Esophagus muscularis mucosa (tissue), 4 donors: ENCODE data around the gene PTPRZ1. TPM values are rescaled to one million over a fixed set of nuclear protein-coding genes. Genes with fewer than 3 reads are reported as not detected.

Experiments used
- DNase-seq: peaks from one replicate; pipeline ENCODE4 v3.0.0-alpha.2; 2017; ENCODE audit errors: extremely low spot score
- H3K27ac ChIP-seq, 4 donors: fragments of 200-600 bp; sonication (generic); replicated peaks in 1 of 4; 1 replicate in 3 of 4; 2 replicates in 1 of 4; pipeline ENCODE4 v1.5.1; 2016 to 2019; ENCODE audit warnings: mild to moderate bottlenecking in 1 of 4
- H3K27me3 ChIP-seq, 4 donors: fragments of 200-600 bp; sonication (generic); one replicate each; pipeline versions ENCODE4 v1.5.1 to v1.6.0; 2016 to 2019
- H3K36me3 ChIP-seq, 4 donors: fragments of 200-600 bp; sonication (generic); one replicate each; pipeline ENCODE4 v1.5.1; 2016 to 2019
- H3K4me1 ChIP-seq, 4 donors: fragments of 200-600 bp; sonication (generic); one replicate each; pipeline ENCODE4 v1.5.1; 2016 to 2019
- H3K4me3 ChIP-seq, 4 donors: fragments of 200-600 bp; sonication (generic); 1 replicate in 2 of 4; 2 replicates in 2 of 4; pipeline ENCODE4 v1.5.1; 2016 to 2019; ENCODE audit warnings: mild to moderate bottlenecking in 4 of 4, moderate library complexity in 1 of 4
- H3K9me3 ChIP-seq, 4 donors: fragments of 200-600 bp; sonication (generic); 1 replicate in 3 of 4; 2 replicates in 1 of 4; pipeline ENCODE4 v1.5.1; 2016 to 2019
- CTCF ChIP-seq, 3 experiments: fragments of 200-600 bp in 2 of 3; fragments of 450-650 bp in 1 of 3; sonication (generic) in 2 of 3; IDR thresholded peaks; one replicate each; pipeline ENCODE4 v1.5.1; 2017 to 2019; ENCODE audit warnings: antibody characterized with exemption in 3 of 3, mild to moderate bottlenecking in 2 of 3, moderate library complexity in 1 of 3
- EP300 ChIP-seq: sonication (generic); formaldehyde crosslinking; IDR thresholded peaks from one replicate; pipeline ENCODE4 v1.6.1; 2017; ENCODE audit warnings: antibody characterized with exemption
- POLR2A ChIP-seq: fragments of 450-650 bp; IDR thresholded peaks from one replicate; pipeline ENCODE4 v1.6.1; 2017; ENCODE audit warnings: antibody characterized with exemption, moderate library complexity, mild to moderate bottlenecking, low read depth
- POLR2AphosphoS5 ChIP-seq, 2 donors: sonication (generic); formaldehyde crosslinking; IDR thresholded peaks; one replicate each; pipeline ENCODE4 v1.6.1; 2017; ENCODE audit warnings: antibody characterized with exemption in 2 of 2
- WGBS: methylation state at CpG from one replicate; pipeline ENCODE4 v1.1.5; 2018; 5-methylcytosine and 5-hydroxymethylcytosine counted together
- intact Hi-C: fragments of 100-400 bp; cut with DNase I; formaldehyde crosslinking; loops from one replicate; pipeline ENCODE4 v1.15.1; 2023
- total RNA-seq, 4 donors: library from RNA; depleted of rRNA; stranded (reverse); fragments of >200 nt; gene quantifications; one replicate each; pipeline versions ENCODE4 v1.1.0 to v1.2.1, GENCODE V29; 2016

The PTPRZ1 gene
- total RNA-seq, 4 donors from 2014 or later: 3.3 to 10.3 (median 5.4) TPM

GRCh38 chr7:122033641-122034040, 160.7 kb downstream of the PTPRZ1 start:
- 93% methylated on average over 1 of the region's 1 CpG for WGBS
- H3K27ac ChIP-seq: no peak overlapping the region
- no peaks in the 10 kb centered on the region for H3K36me3 ChIP-seq
- H3K27me3 ChIP-seq: no peaks in the 10 kb centered on the region
- H3K9me3 ChIP-seq: no peaks in the 10 kb centered on the region
- no peak for DNase-seq
- H3K4me3 ChIP-seq: no peak overlapping the region
- H3K4me1 ChIP-seq: no peaks in the 10 kb centered on the region
- TF ChIP-seq POLR2AphosphoS5 (IDR thresholded peaks at IDR 0.05) (no peak), POLR2A (no peak), EP300 (no peak), CTCF (IDR thresholded peaks at IDR 0.05) (no peak)
- intact Hi-C loops: no loop called here

GRCh38 chr7:122035876-122036275, 162.9 kb downstream of the PTPRZ1 start:
- Histone ChIP-seq H3K27ac (no peak overlapping the region), H3K27me3 (no peaks in the 10 kb centered on the region), H3K36me3 (no peaks in the 10 kb centered on the region), H3K9me3 (no peaks in the 10 kb centered on the region), H3K4me3 (no peak overlapping the region), H3K4me1 (no peaks in the 10 kb centered on the region)
- no peak for DNase-seq
- TF ChIP-seq POLR2A (no peak), CTCF (IDR thresholded peaks at IDR 0.05) (no peak), POLR2AphosphoS5 (IDR thresholded peaks at IDR 0.05) (no peak)
- WGBS: 88% methylated on average over 1 of the region's 1 CpG
- intact Hi-C loops: no loop called here

GRCh38 chr7:122038134-122038533, 165.2 kb downstream of the PTPRZ1 start:
- 72% methylated on average over 3 of the region's 3 CpGs for WGBS
- H3K27me3 ChIP-seq: no peaks in the 10 kb centered on the region
- no peak for DNase-seq
- no peaks in the 10 kb centered on the region for H3K9me3 ChIP-seq
- no peak overlapping the region for H3K4me3 ChIP-seq
- no peak overlapping the region for H3K27ac ChIP-seq
- intact Hi-C loops: no loop called here
- H3K36me3 ChIP-seq: no peaks in the 10 kb centered on the region
- TF ChIP-seq POLR2A (no peak), CTCF (IDR thresholded peaks at IDR 0.05) (no peak), EP300 (no peak), POLR2AphosphoS5 (IDR thresholded peaks at IDR 0.05) (no peak)
- H3K4me1 ChIP-seq: no peaks in the 10 kb centered on the region

- 76% methylated on average over 3 of the region's 3 CpGs for WGBS
- Histone ChIP-seq H3K27ac (no peak overlapping the region), H3K36me3 (no peaks in the 10 kb centered on the region), H3K4me3 (no peak overlapping the region), H3K9me3 (no peaks in the 10 kb centered on the region), H3K27me3 (no peaks in the 10 kb centered on the region), H3K4me1 (no peaks in the 10 kb centered on the region)
- intact Hi-C loops: no loop called here
- no peak for DNase-seq
- TF ChIP-seq POLR2AphosphoS5 (IDR thresholded peaks at IDR 0.05): no peak
- TF ChIP-seq POLR2A: no peak
- no peak for TF ChIP-seq EP300
- TF ChIP-seq CTCF (IDR thresholded peaks at IDR 0.05): no peak
Observed at GRCh38 chr7:122038904-122039303, 165.9 kb downstream of the PTPRZ1 start.

GRCh38 chr7:122040147-122040546, 167.2 kb downstream of the PTPRZ1 start:
- intact Hi-C loops: no loop called here
- H3K27ac ChIP-seq: no peak overlapping the region
- TF ChIP-seq EP300 (no peak), CTCF (IDR thresholded peaks at IDR 0.05) (no peak), POLR2AphosphoS5 (IDR thresholded peaks at IDR 0.05) (no peak), POLR2A (no peak)
- H3K4me1 ChIP-seq: no peaks in the 10 kb centered on the region
- H3K4me3 ChIP-seq: no peak overlapping the region
- WGBS: 94% methylated on average over 3 of the region's 3 CpGs
- no peak for DNase-seq
- no peaks in the 10 kb centered on the region for H3K36me3 ChIP-seq
- no peaks in the 10 kb centered on the region for H3K9me3 ChIP-seq
- no peaks in the 10 kb centered on the region for H3K27me3 ChIP-seq
